ENCODE measurements around the gene CEP170B. TPM values are rescaled to one million over a fixed set of nuclear protein-coding genes. Genes with fewer than 3 reads are reported as not detected.
A peak's percentile ranks its signal among the peaks of the same experiment; 100 is the strongest.

The CEP170B gene
- total and polyA plus RNA-seq, 2 donors (not counting 1 experiment from before 2014, with no cell fraction given): 0.16 to 0.59 TPM

DNA sequence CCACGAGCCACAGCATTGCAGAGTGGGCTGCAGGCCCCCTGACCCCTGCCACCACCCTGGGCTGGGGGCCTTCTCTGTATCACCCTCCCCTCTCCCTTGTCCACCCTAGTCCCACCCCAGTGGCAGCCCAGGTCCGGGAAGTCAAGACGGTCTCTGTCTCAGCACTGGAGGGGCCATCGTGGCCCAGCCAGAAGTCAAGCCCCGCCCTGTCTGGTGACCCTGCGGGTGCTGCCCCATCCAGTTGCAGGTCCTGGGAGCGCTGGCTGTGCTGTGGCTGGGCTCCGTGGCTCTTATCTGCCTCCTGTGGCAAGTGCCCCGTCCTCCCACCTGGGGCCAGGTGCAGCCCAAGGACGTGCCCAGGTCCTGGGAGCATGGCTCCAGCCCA lies 62.4 kb downstream of the CEP170B start:
- Mint-ChIP-seq H3K4me1 (peaks cover 60% of the 10 kb centered on the region), H3K27me3 (no peaks in the 10 kb centered on the region), H3K27ac (peak overlapping the region; percentile 90), H3K4me3 (peak overlapping the region; percentile 86), H3K9me3 (ENCODE audit: insufficient read depth) (no peaks in the 10 kb centered on the region)
- Histone ChIP-seq H3K36me3 (replicated peaks in 1 of 2; ENCODE audit: control extremely low read depth in 1 of 2, control insufficient read depth in 1 of 2, extremely low read depth in 1 of 2, insufficient read depth in 2 of 2, low read length in 1 of 2) (peaks cover 0 to 35% of the 10 kb centered on the region in 2 experiments), H3K27me3 (replicated peaks in 1 of 4; ENCODE audit: control extremely low read depth in 1 of 4, control insufficient read depth in 3 of 4, insufficient read depth in 4 of 4, low read length in 3 of 4) (no peaks in the 10 kb centered on the region), H2AFZ (ENCODE audit: insufficient read depth, low read depth, low read length, poor library complexity, severe bottlenecking) (no peak overlapping the region), H3K27ac (ENCODE audit: low read length in 2 of 2) (no peak overlapping the region), H3K79me2 (ENCODE audit: control insufficient read depth, insufficient read depth, low read length) (peaks cover 42% of the 10 kb centered on the region), H3K4me1 (ENCODE audit: control insufficient read depth in 2 of 2, insufficient read depth in 2 of 2, low read length in 2 of 2) (peaks cover 52 to 62% of the 10 kb centered on the region in 2 donors), H3K4me2 (replicated peaks; ENCODE audit: low read depth, low read length, poor library complexity, severe bottlenecking) (peak overlapping the region; percentile 97), H3K4me3 (ENCODE audit: control extremely low read depth in 1 of 5, extremely low read depth in 1 of 5, insufficient read depth in 1 of 5, low read depth in 2 of 5, low read length in 4 of 5) (peak overlapping the region in 4 of 5 experiments; percentile 53 to 74 (median 60)), H3K9me3 (ENCODE audit: control extremely low read depth in 1 of 3, control insufficient read depth in 2 of 3, insufficient read depth in 1 of 3, low read length in 2 of 3) (peaks cover 0 to 11% (median 0%) of the 10 kb centered on the region in 3 donors), H4K20me1 (ENCODE audit: control insufficient read depth, insufficient read depth, low read length, poor library complexity, severe bottlenecking) (peaks cover 34% of the 10 kb centered on the region), H3K9ac (ENCODE audit: low read length) (peak overlapping the region; percentile 73)
- intact Hi-C loops (cut with micrococcal nuclease): no loop called here
- ATAC-seq (ENCODE audit: low read depth) (no peak), DNase-seq (no peak)
- 77% methylated on average over 10 of the region's 10 CpGs for WGBS (ENCODE audit: insufficient coverage)
- TF ChIP-seq, protein P1, sequence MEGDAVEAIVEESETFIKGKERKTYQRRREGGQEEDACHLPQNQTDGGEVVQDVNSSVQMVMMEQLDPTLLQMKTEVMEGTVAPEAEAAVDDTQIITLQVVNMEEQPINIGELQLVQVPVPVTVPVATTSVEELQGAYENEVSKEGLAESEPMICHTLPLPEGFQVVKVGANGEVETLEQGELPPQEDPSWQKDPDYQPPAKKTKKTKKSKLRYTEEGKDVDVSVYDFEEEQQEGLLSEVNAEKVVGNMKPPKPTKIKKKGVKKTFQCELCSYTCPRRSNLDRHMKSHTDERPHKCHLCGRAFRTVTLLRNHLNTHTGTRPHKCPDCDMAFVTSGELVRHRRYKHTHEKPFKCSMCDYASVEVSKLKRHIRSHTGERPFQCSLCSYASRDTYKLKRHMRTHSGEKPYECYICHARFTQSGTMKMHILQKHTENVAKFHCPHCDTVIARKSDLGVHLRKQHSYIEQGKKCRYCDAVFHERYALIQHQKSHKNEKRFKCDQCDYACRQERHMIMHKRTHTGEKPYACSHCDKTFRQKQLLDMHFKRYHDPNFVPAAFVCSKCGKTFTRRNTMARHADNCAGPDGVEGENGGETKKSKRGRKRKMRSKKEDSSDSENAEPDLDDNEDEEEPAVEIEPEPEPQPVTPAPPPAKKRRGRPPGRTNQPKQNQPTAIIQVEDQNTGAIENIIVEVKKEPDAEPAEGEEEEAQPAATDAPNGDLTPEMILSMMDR (IDR thresholded peaks at IDR 0.05): no peak
- no peak for TF ChIP-seq EZH2 (IDR thresholded peaks at IDR 0.05; ENCODE audit: borderline replicate concordance, insufficient read depth, low read depth, low read length, poor library complexity, severe bottlenecking)
- POLR2A ChIA-PET: interaction anchor here (1.0 kb wide), 1 partner anchor 32 kb away, joined by 3 read pairs; no protein-coding TSS in a partner anchor
- CTCF ChIA-PET: no interaction called here

DNA sequence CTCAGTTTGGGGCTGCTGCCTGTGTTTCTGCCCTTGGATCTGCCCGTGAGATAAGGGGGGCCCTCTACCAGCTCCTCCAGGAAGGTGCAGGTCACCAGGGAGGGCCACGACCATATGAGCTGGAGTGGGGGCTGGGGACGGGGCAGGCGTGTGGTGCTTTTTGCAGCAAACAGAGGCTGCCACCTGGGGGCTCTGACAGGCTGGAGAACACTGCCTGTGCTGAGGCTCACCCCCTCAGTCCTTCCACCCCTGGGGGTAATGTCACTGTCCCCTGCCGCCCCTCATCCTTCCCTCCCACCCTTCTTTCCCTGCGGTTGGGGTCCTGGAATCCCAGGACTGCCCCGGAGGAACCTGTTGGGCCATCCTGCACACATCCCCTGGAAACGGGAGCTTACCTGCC lies 62.8 kb downstream of the CEP170B start:
- ChIA-PET CTCF (interaction anchor here (1.5 kb wide), 1 partner anchor 47 kb away, joined by 4 read pairs; no protein-coding TSS in a partner anchor), POLR2A (interaction anchor here (1.0 kb wide), 1 partner anchor 32 kb away, joined by 3 read pairs; no protein-coding TSS in a partner anchor)
- intact Hi-C loops (cut with micrococcal nuclease): no loop called here
- Histone ChIP-seq H3K27me3 (replicated peaks in 1 of 4; ENCODE audit: control extremely low read depth in 1 of 4, control insufficient read depth in 3 of 4, insufficient read depth in 4 of 4, low read length in 3 of 4) (no peaks in the 10 kb centered on the region), H3K27ac (ENCODE audit: low read length in 2 of 2) (no peak overlapping the region), H3K9ac (ENCODE audit: low read length) (no peak overlapping the region), H4K20me1 (ENCODE audit: control insufficient read depth, insufficient read depth, low read length, poor library complexity, severe bottlenecking) (peaks cover 34% of the 10 kb centered on the region), H3K9me3 (ENCODE audit: control extremely low read depth in 1 of 3, control insufficient read depth in 2 of 3, insufficient read depth in 1 of 3, low read length in 2 of 3) (peaks cover 0 to 11% (median 0%) of the 10 kb centered on the region in 3 donors), H3K4me2 (replicated peaks; ENCODE audit: low read depth, low read length, poor library complexity, severe bottlenecking) (peak overlapping the region; percentile 97), H3K79me2 (ENCODE audit: control insufficient read depth, insufficient read depth, low read length) (peaks cover 42% of the 10 kb centered on the region), H2AFZ (ENCODE audit: insufficient read depth, low read depth, low read length, poor library complexity, severe bottlenecking) (no peak overlapping the region), H3K4me3 (ENCODE audit: control extremely low read depth in 1 of 5, extremely low read depth in 1 of 5, insufficient read depth in 1 of 5, low read depth in 2 of 5, low read length in 4 of 5) (no peak overlapping the region), H3K4me1 (ENCODE audit: control insufficient read depth in 2 of 2, insufficient read depth in 2 of 2, low read length in 2 of 2) (peaks cover 49 to 61% of the 10 kb centered on the region in 2 donors), H3K36me3 (replicated peaks in 1 of 2; ENCODE audit: control extremely low read depth in 1 of 2, control insufficient read depth in 1 of 2, extremely low read depth in 1 of 2, insufficient read depth in 2 of 2, low read length in 1 of 2) (peaks cover 0 to 35% of the 10 kb centered on the region in 2 experiments)
- no peak for ATAC-seq (ENCODE audit: low read depth)
- Mint-ChIP-seq H3K27ac (peak overlapping the region; percentile 10), H3K4me1 (peaks cover 55% of the 10 kb centered on the region), H3K9me3 (ENCODE audit: insufficient read depth) (no peaks in the 10 kb centered on the region), H3K4me3 (peak overlapping the region; percentile 86), H3K27me3 (no peaks in the 10 kb centered on the region)
- WGBS (ENCODE audit: insufficient coverage): 80% methylated on average over 8 of the region's 8 CpGs
- no peak for DNase-seq
- TF ChIP-seq EZH2 (IDR thresholded peaks at IDR 0.05; ENCODE audit: borderline replicate concordance, insufficient read depth, low read depth, low read length, poor library complexity, severe bottlenecking): no peak
- TF ChIP-seq, protein P1 (IDR thresholded peaks at IDR 0.05): no peak
